GM13977 (cell line): ENCODE results near the gene CTSW.

Experiments
- DNase-seq: peaks from one replicate; pipeline ENCODE4 v3.0.0; 2012; ENCODE audit warnings: low spot score
- CTCF ChIP-seq: IDR thresholded peaks from 2 replicates; pipeline ENCODE4 v1.5.1; 2012; ENCODE audit warnings: mild to moderate bottlenecking, control low read depth; ENCODE audit not compliant: insufficient read depth; ENCODE audit errors: extremely low read depth, missing control alignments
- in situ Hi-C: fragments of 300-500 bp; cut with MboI; formaldehyde crosslinking; loops from one replicate; pipeline ENCODE4 v1.12.0; 2022; ENCODE audit warnings: low sequenced_read_pairs, low pct_unique_long_range_greater_than_20kb, mixed read lengths, inconsistent platforms; ENCODE audit not compliant: unreplicated experiment

CTSW gene

DNA sequence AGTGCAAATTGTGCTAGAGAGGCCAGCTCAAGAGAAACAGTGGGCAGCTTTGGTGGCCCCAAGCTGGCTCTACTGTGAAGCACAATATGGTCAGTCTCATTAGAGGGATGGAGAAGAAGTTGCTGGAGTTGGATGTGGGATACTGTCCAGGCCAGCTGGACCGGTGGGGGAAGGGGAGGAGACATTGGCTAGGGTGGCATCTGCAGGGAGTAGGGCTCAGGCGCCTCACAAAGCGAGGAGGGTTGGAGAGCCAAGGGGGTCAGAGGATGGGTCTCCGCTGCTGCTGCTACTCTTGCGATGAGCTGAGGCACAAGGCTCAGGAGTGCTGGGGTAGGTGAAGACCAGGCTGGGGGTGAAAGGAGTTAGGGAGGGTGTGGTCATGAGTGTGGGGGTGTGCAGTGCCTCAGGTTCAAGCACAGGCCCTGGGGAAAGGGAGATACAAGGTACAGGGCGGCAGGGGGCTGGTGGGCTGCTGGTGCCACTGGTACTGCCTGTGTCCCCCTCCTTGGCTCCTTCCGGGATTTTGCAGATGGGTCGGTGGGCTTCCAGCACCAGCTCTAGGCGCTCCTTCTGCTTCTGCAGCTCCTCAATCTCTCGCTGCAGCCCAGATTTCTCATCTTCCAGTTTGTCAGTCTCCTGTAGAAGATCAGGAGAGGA lies 13.2 kb downstream of the CTSW start:
- in situ Hi-C loops = no loop called here
- no peak for DNase-seq
- TF ChIP-seq CTCF = no peak

DNA sequence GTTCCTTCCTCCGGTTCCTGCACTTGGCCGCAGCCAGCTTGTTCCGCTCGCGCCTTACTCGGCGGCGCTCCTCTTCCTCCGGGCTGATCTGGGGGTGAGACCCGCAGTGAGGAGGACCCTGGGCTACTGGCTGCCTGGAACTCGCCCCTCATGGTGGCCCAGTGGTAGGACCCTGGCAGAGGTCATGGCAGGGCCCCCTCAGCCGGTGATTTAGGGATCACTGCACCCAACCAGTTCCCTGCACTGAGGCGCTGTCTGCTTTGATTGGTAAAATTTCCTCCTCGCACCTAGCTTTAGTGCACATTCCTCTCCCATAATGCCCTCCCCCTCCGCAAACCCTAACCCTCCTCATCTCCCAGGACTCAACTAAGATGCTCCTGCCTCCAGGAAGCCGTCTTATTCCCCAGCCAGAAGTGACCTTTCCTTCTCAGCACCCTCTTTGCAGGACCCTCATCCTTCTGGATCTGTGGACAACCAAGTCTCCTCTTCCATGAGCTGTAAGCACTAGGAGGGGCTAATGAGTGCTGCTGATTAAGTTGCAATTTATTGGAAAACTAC lies 14.5 kb downstream of the CTSW start:
- DNase-seq = no peak
- no peak for TF ChIP-seq CTCF
- in situ Hi-C loops = no loop called here

- in situ Hi-C loops = no loop called here
- TF ChIP-seq CTCF = no peak
- no peak for DNase-seq
Observed at GRCh38 chr11:65895482-65895981, 15.9 kb downstream of the CTSW start.

- no peak for DNase-seq
- in situ Hi-C loops = no loop called here
- TF ChIP-seq CTCF = no peak
Observed at GRCh38 chr11:65896034-65896999, 16.7 kb downstream of the CTSW start.

- DNase-seq = no peak
- in situ Hi-C loops = no loop called here
- TF ChIP-seq CTCF = no peak
Observed at GRCh38 chr11:65897020-65897471, 17.4 kb downstream of the CTSW start.

- no peak for DNase-seq
- TF ChIP-seq CTCF = no peak
Observed at GRCh38 chr11:65898656-65899355, 19.2 kb downstream of the CTSW start.

More at GRCh38 chr11:65898656-65899355, 19.2 kb downstream of the CTSW start:
- in situ Hi-C loops = no loop called here
